Measurements from ENCODE around the gene AP3S2. TPM values are rescaled to one million over a fixed set of nuclear protein-coding genes. Genes with fewer than 3 reads are reported as not detected.

The AP3S2 gene
- total RNA-seq, 1 donor from 2014 or later = 32.2 TPM

DNA sequence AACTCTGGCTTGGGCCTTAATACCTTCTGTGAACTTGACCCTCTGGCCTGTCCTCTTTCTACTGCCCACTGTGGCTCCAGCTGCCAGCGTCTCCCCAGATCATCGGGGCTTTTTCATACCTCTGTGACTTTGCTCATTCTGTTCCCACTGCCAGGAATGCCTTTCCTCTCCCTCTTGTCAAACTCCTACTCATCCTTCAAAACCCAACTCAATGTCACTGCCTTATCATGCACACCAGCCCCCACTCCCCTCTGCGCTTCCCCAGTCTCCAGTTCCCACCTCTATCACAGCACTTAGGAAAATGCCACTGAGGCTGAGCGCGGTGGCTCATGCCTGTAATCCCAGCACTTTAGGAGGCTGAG lies 84.0 kb downstream of the AP3S2 start:
- Mint-ChIP-seq H3K9me3 (no peaks in the 10 kb centered on the region), H3K4me3 (no peak overlapping the region), H3K27ac (no peak overlapping the region), H3K4me1 (ENCODE audit: unreplicated experiment) (no peaks in the 10 kb centered on the region), H3K27me3 (peaks cover 10% of the 10 kb centered on the region), H3K36me3 (no peaks in the 10 kb centered on the region)
- no peak for DNase-seq (ENCODE audit: extremely low spot score, unreplicated experiment)
- TF ChIP-seq, protein P1, sequence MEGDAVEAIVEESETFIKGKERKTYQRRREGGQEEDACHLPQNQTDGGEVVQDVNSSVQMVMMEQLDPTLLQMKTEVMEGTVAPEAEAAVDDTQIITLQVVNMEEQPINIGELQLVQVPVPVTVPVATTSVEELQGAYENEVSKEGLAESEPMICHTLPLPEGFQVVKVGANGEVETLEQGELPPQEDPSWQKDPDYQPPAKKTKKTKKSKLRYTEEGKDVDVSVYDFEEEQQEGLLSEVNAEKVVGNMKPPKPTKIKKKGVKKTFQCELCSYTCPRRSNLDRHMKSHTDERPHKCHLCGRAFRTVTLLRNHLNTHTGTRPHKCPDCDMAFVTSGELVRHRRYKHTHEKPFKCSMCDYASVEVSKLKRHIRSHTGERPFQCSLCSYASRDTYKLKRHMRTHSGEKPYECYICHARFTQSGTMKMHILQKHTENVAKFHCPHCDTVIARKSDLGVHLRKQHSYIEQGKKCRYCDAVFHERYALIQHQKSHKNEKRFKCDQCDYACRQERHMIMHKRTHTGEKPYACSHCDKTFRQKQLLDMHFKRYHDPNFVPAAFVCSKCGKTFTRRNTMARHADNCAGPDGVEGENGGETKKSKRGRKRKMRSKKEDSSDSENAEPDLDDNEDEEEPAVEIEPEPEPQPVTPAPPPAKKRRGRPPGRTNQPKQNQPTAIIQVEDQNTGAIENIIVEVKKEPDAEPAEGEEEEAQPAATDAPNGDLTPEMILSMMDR (conservative IDR thresholded peaks at IDR 0.05) = no peak

DNA sequence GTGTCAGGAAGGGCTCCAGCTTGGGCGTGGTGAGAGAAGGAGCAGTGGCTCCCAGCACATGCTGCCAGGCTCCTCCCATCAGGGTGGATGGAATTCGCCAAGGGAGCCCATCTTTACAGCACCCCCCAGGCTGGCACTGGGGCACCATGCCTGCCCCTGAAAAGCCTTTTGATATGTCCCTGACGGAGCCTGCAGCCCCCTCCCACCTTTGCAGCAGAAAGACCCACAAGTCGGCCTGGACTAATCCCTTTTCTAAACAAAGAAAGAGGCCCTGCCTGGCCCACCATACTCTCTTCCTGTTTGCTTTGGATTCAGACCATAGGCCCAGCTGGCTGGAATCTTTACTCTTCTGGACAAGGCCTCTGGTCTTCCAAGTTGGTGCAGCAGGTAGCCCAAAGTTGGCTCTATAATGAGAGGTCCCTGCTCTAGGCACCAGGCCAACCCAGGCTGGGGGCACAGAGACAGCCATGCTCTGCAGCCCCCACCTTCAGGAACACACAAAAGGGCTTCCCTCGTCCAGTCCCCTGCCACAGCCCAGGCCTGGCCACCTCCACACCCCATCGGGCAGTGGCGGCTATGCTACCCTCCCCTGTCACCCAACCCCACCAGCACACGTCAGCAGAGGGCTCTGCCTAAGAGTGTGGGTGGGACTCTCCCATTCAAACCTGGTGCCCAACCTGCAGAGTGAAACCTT lies 84.6 kb downstream of the AP3S2 start:
- Mint-ChIP-seq H3K4me3 (no peak overlapping the region), H3K9me3 (no peaks in the 10 kb centered on the region), H3K27ac (no peak overlapping the region), H3K36me3 (no peaks in the 10 kb centered on the region), H3K27me3 (peaks cover 10% of the 10 kb centered on the region), H3K4me1 (ENCODE audit: unreplicated experiment) (no peaks in the 10 kb centered on the region)
- TF ChIP-seq, protein P1 (conservative IDR thresholded peaks at IDR 0.05) = no peak
- DNase-seq (ENCODE audit: extremely low spot score, unreplicated experiment) = no peak

DNA sequence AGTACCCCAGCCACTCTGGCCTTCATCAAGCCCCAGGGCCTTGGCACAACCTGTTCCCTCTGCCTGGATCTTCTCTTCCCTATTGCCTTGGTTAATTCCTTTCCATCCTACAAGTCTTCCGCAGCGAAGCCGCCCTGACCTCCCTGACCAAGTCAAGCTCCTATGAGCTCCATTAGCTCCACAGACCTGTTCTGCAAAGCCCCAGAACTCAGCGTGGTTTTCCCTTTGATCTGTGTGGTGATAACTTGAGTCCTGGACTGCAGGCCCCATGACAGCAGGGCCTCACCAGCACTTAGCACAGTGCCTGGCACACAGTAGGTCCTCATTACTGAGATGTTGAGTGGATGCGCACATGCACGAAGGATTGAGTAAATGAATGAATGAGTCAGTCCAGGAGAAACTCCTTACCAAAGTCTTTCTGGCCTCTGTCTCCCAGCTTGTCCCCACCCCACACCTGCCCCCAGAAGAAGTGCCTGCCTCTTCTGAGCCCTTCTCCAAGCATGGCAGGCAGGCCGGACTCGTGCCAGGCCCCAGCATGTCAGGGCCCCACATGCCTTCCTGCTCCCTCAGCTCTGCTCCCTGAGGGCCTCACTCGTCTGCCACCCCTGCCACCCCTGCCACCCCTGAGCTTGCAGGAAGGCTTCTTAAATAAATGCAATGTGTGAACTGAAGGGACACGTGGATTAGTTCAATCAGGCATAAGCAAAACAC lies 85.5 kb downstream of the AP3S2 start:
- no peaks in the 10 kb centered on the region for H3K36me3 Mint-ChIP-seq
- H3K4me1 Mint-ChIP-seq (ENCODE audit: unreplicated experiment) = no peaks in the 10 kb centered on the region
- H3K4me3 Mint-ChIP-seq = no peak overlapping the region
- H3K27ac Mint-ChIP-seq = peak overlapping the region; percentile 11
- TF ChIP-seq, protein P1 (conservative IDR thresholded peaks at IDR 0.05) = no peak
- no peaks in the 10 kb centered on the region for H3K9me3 Mint-ChIP-seq
- DNase-seq (ENCODE audit: extremely low spot score, unreplicated experiment) = no peak
- peaks cover 4% of the 10 kb centered on the region for H3K27me3 Mint-ChIP-seq

DNA sequence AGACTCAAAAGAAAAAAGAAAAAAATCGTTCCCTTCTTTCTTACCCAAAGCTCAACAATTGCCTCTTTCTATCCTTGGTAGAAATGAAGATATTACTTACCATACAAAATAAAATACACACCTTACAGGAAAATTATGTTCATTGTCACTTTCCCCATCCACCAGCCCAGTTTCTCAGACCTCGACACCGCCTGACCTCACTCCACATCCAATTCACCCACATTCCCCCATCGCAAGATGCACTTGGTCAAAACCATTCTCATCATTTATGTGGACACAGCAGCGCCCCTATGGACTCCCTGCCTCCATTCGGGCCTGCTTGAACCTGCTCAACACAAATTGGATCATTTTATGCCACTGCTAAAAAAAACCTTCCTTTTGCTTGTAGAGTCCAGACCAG lies 86.1 kb downstream of the AP3S2 start:
- Mint-ChIP-seq H3K4me3 (no peak overlapping the region), H3K27ac (no peak overlapping the region), H3K4me1 (ENCODE audit: unreplicated experiment) (no peaks in the 10 kb centered on the region), H3K9me3 (no peaks in the 10 kb centered on the region), H3K36me3 (no peaks in the 10 kb centered on the region), H3K27me3 (peaks cover 4% of the 10 kb centered on the region)
- DNase-seq (ENCODE audit: extremely low spot score, unreplicated experiment) = no peak
- TF ChIP-seq, protein P1 (conservative IDR thresholded peaks at IDR 0.05) = no peak

DNA sequence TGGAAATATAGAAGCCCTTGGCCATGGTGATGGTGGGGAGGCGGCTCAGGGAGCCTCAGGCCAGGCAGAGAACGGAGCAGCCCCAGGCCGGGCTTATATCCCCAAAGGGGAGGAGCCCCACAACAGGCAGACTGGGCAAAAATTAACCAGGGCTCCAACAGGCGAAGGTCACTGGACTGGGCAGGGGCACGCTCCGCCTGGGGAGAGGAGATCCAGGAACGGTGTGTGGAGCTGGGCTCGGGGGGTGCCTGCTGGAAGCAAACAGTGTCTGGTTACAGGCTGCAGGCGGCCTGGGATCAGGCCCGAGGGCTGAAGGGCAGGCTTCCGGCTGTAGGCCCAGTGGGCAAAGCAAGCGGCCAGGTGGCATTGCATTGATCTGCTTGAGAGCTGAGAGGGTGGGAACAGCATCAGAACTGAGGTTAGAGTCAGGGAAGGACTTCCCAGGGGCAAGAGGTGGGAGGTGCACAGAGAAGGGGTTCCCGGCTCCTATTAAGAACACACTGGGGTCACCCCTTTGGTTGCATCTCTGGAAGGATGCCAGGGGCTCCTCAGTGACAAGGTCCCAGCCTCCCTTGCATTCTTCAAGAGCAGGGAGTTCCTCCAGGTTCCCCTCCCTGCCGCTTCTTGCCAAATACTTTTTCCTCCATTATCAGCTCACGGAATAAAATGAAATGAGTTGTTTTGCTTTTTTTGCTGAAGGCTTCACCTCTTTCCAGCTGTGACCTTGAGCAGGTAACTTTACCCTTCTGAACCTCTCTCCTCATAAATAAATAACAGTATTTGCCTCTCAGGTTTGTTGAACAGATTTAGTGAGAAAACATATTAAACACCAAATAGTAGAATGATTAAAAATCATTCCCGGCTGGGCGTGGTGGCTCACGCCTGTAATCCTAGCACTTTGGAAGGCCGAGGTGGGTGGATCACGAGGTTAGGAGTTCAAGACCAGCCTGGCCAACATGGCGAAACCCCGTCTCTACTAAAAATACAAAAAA lies 86.9 kb downstream of the AP3S2 start:
- no peak overlapping the region for H3K27ac Mint-ChIP-seq
- H3K9me3 Mint-ChIP-seq = no peaks in the 10 kb centered on the region
- DNase-seq (ENCODE audit: extremely low spot score, unreplicated experiment) = no peak
- no peak overlapping the region for H3K4me3 Mint-ChIP-seq
- peaks cover 2% of the 10 kb centered on the region for H3K27me3 Mint-ChIP-seq
- peaks cover 5% of the 10 kb centered on the region for H3K4me1 Mint-ChIP-seq (ENCODE audit: unreplicated experiment)
- no peaks in the 10 kb centered on the region for H3K36me3 Mint-ChIP-seq
- TF ChIP-seq, protein P1 (conservative IDR thresholded peaks at IDR 0.05) = no peak

Measured in type B pancreatic cell (in vitro differentiated cells).